WERI-Rb-1 (cell line): ENCODE data around the gene EML5.

Source experiments
- DNase-seq: peaks from one replicate; pipeline ENCODE4 v3.0.0-alpha.2; 2020
- H3K27ac ChIP-seq: fragments of 250-450 bp; sonication (Bioruptor Pico); 2 replicates; pipeline ENCODE4 v1.5.1; 2020; ENCODE audit warnings: mild to moderate bottlenecking, moderate library complexity
- H3K27me3 ChIP-seq: fragments of 250-450 bp; sonication (Bioruptor Pico); 2 replicates; pipeline ENCODE4 v1.5.1; 2021; ENCODE audit warnings: mild to moderate bottlenecking, low read depth, moderate library complexity; ENCODE audit not compliant: insufficient read depth, severe bottlenecking
- H3K36me3 ChIP-seq: fragments of 250-450 bp; sonication (Bioruptor Pico); 2 replicates; pipeline ENCODE4 v1.5.1; 2020; ENCODE audit warnings: mild to moderate bottlenecking, moderate library complexity
- H3K4me3 ChIP-seq: 2 replicates; pipeline ENCODE4 v1.5.1; 2011; ENCODE audit warnings: low read depth, mild to moderate bottlenecking, control low read depth, low read length
- H3K9me3 ChIP-seq: fragments of 250-450 bp; sonication (Bioruptor Pico); 2 replicates; pipeline ENCODE4 v1.5.1; 2021; ENCODE audit warnings: mild to moderate bottlenecking, moderate library complexity; ENCODE audit not compliant: severe bottlenecking
- TF ChIP-seq, protein P1 (sequence below): IDR thresholded peaks from 2 replicates; pipeline ENCODE4 v1.5.1; 2011; ENCODE audit warnings: low read depth, mild to moderate bottlenecking, control low read depth, inconsistent platforms, low read length

EML5 gene

DNA sequence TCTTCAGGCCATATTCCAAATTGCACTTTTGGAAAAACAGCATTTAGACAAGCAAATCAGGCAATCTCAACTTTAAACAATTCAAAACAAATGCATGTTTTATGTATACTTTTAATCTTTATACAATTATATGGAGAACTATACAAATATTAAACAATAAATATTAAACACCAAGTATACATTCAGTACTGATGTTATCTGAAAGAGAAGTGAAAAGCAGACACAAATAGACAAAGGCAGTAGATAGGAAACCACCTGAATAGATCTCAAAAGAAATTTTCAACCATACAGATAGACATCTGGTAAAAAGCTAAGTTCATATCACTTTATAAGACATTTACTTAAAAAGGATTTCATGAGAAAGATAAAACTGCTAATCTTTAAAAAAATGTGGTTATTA is 164.7 kb downstream of the EML5 start:
- Histone ChIP-seq H3K36me3 (peaks cover 28% of the 10 kb centered on the region), H3K27me3 (no peaks in the 10 kb centered on the region), H3K9me3 (no peaks in the 10 kb centered on the region), H3K4me3 (no peak overlapping the region), H3K27ac (no peak overlapping the region)
- DNase-seq, result no peak
- TF ChIP-seq, protein P1, sequence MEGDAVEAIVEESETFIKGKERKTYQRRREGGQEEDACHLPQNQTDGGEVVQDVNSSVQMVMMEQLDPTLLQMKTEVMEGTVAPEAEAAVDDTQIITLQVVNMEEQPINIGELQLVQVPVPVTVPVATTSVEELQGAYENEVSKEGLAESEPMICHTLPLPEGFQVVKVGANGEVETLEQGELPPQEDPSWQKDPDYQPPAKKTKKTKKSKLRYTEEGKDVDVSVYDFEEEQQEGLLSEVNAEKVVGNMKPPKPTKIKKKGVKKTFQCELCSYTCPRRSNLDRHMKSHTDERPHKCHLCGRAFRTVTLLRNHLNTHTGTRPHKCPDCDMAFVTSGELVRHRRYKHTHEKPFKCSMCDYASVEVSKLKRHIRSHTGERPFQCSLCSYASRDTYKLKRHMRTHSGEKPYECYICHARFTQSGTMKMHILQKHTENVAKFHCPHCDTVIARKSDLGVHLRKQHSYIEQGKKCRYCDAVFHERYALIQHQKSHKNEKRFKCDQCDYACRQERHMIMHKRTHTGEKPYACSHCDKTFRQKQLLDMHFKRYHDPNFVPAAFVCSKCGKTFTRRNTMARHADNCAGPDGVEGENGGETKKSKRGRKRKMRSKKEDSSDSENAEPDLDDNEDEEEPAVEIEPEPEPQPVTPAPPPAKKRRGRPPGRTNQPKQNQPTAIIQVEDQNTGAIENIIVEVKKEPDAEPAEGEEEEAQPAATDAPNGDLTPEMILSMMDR, result no peak

DNA sequence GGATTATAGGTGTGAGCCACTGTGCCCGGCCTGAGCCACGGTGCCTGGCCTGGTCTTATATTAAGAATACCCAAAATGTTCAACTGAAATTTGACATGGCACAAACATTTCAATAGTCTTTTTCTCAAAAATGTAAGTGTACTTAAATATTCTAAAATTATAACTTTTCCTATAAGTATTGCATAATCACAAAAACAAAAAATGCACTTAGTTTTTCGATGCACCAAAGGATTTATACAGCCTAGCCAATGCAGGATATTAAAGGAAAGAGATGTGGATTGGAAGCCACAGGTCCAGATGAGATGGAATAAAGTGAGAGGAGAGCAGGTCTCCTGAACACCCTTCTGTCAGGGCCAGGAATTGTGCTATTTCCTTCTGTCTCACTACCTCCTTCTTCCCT is 167.1 kb downstream of the EML5 start:
- DNase-seq, result no peak
- H3K36me3 ChIP-seq, result peaks cover 33% of the 10 kb centered on the region
- TF ChIP-seq, protein P1, result no peak

DNA sequence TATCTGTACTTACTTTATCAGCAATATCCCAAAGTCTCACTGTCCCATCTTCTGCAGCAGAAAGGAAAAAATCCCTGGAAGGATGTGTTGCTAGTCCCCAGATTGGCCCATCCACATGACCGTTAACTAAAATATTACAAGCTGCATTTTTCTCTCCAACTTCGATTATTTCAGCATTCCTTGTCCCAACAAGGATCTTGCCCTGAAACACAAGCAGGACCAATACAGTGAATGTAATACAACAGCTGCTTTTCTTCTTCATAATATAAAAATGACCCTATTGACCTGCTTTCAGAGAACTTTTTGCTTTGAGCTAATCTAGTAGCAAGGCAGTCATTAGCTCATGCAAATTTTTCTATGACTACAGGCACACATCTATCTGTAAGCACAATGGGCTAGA is 171.7 kb downstream of the EML5 start:
- no peak for DNase-seq
- Histone ChIP-seq H3K4me3 (no peak overlapping the region), H3K36me3 (peaks cover 64% of the 10 kb centered on the region), H3K27me3 (no peaks in the 10 kb centered on the region), H3K9me3 (no peaks in the 10 kb centered on the region), H3K27ac (no peak overlapping the region)
- TF ChIP-seq, protein P1, result no peak

More for the DNA sequence above, 167.1 kb downstream of the EML5 start:
- Histone ChIP-seq H3K27ac (no peak overlapping the region), H3K4me3 (no peak overlapping the region), H3K9me3 (no peaks in the 10 kb centered on the region), H3K27me3 (no peaks in the 10 kb centered on the region)

DNA sequence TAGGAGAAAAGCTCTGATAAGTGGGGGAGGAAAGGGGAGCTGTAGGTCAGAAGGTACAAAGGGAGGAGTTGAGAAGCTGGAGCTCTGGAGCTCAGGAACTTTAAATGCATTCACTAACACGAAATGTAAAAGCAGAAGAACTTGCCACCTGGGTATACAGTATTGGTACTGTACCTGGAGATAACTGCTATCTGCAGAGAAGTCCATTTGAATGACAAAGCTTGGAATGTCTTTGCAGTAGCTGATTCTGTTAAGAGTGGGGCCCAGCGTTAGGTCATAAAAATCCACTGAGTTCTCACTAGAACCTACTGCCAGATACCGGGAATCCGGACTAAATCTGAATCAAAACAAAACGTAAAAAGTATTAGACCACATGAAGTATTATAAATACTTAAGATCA is 174.3 kb downstream of the EML5 start:
- Histone ChIP-seq H3K4me3 (no peak overlapping the region), H3K9me3 (no peaks in the 10 kb centered on the region), H3K36me3 (peaks cover 74% of the 10 kb centered on the region), H3K27ac (no peak overlapping the region), H3K27me3 (no peaks in the 10 kb centered on the region)
- TF ChIP-seq, protein P1, result no peak
- DNase-seq, result no peak

DNA sequence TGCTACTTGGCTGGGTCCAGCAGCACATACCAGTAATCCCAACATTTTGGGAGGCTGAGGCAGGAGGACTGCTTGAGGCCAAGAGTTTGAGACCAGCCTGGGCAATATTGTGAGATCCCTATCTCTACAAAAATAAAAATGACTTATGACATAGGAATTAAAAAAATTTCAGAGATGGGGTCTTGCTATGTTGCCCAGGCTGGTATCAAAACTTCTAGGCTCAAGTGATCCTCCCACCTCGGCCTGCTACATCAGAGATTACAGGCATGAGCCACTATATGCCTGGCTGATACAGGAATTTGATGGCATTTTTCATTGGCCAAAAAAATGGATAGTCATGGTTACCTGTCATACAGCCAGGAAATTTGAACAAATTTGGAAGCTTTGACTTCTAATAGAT is 175.3 kb downstream of the EML5 start:
- peaks cover 79% of the 10 kb centered on the region for H3K36me3 ChIP-seq
- TF ChIP-seq, protein P1, result no peak
- no peak overlapping the region for H3K4me3 ChIP-seq
- H3K9me3 ChIP-seq, result no peaks in the 10 kb centered on the region
- no peaks in the 10 kb centered on the region for H3K27me3 ChIP-seq
- DNase-seq, result no peak
- H3K27ac ChIP-seq, result no peak overlapping the region

DNA sequence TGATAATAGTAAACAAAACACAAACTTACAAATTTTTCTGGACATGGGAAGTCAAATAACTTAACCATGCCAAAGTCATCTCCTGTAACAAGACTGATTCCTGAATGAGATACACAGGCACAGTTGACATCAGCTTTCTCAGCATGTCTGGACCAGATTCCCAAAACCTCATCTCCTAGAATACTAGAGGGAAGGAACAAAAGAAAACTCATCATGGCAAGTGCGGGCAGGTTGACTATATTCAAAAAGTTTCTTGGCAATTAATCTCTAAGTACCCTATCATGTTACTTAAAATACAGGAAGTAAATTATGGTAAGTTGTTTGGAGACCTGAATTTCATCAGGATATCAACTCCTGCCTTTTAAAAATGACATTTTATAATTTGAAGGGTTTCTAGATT is 176.1 kb downstream of the EML5 start:
- no peaks in the 10 kb centered on the region for H3K27me3 ChIP-seq
- H3K36me3 ChIP-seq, result peaks cover 87% of the 10 kb centered on the region
- TF ChIP-seq, protein P1, result no peak
- no peak overlapping the region for H3K4me3 ChIP-seq
- DNase-seq, result no peak
- H3K9me3 ChIP-seq, result no peaks in the 10 kb centered on the region
- no peak overlapping the region for H3K27ac ChIP-seq
